Measurements from ENCODE around the gene PKD1L1.

The PKD1L1 gene

DNA sequence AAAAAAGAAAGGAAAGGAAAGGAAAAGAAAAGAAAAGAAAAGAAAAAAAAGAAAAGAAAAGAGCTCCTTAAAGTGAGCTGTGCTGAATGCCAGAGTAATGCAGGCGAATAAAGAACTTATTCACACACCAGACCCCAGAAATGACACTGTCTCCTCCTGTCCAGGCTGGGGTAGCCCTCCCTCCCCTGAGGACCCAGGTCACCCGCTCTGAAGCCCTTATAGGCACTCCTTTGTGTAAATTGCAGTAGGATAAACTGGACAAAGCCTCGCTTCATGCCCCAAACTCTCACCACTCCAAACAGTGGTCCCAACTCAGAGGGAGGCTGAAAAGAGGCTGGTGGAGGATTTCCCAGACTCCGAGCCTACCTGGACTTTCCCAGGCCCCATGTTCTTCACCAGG, 46.3 kb downstream of the PKD1L1 start:
- no peak for DNase-seq

DNA sequence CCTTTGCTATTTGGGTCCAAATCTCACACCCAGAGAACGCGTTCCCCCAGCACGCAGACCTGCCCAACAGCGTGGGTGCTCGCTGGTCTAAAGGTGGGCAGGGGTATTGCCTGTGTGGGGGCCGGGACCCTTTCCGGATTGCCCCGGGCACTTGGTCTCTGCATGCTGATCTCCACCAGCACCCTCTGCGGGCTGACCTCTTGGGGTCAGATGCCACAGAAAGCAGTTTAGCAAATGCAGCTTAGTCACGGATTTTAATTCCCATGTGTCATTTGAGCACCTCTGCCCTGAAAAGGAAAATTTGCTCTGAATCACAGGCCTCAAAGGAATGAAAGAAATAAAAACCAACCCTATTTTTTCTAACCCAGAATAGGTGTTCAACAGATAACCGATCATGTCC, 46.7 kb downstream of the PKD1L1 start:
- no peak for DNase-seq

DNA sequence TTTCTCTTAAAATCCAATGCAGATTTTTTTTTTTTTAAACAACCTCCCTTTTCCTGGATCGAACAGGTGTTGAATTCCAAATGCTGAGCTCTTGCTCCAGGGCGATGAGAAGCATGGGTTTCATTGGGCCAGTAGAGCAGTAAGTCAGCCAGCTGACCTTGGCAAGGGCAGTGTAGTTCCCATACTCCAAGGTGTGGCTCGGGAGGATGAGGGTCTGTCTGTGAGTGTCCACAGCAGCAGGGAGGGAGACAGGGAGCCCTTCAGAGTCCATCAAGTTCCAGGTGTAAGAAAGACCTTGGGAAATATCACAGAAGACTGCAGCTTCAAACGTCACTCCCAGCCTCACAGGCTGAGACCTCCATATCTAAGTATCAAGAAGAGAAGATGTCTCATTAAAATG, 50.4 kb downstream of the PKD1L1 start:
- DNase-seq = no peak

DNA sequence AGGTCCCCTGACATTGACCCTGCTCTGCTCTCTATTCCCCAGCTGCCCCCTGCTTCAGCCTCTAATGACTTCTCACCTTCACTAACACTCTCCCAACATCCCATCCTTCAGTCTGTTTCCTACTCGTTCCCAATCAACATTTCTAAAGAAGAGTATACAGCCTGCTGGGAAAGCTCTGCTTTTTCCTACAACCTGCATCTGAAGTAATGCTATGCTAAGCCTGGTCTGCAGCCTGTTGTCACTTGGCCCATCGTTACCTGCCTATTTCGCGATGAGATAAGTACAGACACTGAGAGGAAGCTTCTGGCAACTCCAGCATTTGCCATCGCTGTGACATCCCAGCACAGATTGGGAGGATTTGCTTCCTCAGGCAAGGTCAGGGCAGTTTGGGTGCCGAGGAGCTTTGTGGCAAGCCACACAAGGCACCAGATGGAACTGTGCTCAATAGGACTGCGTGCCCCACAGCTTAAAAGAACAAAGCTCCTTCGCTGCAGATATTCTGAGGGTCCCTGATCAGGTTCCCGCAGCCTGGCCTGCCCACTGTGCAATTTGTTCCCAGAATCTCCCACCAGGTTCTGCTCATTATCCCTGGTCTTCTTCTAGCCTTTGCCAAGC, 51.4 kb downstream of the PKD1L1 start:
- no peak for DNase-seq

DNA sequence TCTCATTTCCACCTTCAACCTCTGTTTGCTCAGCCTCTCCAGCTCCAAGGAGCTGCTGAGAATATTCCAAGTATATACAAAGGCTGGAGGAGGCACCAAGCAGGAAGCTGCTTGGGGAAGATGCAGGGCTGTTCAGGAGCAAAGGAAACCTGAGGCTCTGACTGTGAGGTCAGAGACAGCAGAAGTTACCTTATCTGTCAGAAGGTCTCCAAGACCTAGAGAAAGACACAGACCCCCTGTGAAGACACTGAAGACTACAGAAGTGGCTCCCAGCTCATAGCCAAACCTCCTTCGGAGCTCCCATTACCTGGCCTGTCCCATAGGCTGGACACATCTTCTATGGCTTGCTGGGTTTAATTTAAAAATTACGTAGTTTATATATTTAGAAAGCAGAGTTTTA, 53.2 kb downstream of the PKD1L1 start:
- no peak for DNase-seq

DNA sequence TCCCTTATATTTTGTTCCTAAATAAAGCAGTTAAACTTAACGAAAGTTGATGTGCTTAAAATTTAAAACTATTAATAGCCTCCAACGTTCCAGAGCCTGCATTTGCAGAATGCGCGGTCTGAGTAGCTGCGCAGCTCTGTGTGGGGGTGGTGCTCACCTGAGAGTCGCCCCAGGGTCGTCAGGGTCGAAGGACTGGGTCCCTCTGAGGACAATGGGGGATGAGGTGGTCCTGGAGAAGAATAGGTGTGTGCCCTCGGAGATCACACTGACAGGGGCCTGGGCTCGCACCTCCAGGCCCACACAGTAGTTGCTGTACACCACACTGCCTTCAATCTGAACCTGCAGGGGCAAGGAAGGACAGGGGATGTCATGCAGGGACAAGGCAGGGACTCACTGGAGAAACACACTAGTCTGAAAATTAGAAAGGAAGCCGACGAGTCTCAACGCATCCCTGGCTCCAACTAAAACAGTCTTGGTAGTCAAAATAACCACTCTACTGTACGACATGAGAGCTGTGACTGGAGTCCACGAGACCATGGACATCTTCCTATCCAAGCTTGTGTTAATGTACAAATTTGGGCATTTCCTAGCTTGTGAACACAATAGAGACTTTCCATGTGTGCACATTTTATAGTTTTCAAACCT, 54.4 kb downstream of the PKD1L1 start:
- DNase-seq = no peak

DNA sequence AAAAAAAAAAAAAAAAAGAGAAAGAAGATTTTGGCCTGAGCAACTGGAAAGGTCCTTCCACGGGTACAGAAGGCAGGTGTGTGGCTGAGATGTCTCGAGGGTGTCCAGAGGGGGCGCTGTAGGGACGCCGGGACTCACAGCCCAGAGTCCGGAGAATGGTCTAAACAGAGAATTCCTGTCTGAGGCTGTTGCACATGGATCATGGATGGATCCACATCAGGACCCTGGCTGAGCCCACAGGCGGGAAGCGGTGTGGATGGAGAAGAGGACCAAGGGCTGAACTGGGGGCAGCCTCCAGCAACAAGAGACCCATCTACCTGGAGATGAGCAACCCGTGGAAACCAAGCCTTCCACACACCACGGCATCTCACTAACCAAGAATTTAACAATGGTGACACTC, 55.0 kb downstream of the PKD1L1 start:
- no peak for DNase-seq

DNA sequence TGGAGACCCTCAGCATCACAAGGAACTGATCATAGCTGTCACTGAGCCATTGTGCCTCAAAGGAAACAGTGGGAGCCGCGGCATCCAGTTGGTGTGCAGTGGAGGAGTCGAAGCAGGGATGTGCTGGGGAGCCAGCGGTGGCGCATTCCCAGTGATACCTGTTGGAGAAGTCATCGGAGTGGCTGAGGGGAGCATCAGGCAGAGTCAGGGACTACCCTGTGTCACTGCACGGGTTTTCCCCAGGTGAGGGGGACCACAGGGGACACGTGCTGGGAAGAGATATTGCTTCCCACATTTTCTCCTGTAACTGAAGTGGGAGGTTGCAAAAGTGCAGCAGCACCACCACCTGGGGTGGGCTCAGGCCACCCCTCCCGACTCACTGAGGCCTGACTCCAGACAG, 57.7 kb downstream of the PKD1L1 start:
- DNase-seq = no peak

DNA sequence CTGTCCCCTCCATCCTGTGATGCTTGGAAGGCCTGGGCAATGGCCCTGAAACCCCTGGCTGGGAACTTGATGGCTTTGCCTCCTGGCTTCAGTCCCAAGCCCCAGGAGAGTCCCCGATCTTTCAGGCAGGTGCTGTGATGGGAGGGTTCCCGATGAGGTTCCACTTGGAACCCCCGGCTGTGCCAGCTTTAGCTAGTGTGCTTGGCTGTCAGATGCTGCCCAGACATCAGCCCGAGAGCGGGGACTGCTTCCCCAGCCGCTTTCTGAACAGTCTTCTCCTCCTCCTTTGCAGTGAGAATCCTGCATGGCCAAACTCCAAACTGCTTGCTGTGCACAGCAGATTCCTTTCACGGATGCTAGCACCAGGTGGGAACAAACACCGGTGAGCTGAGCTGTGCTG, 58.1 kb downstream of the PKD1L1 start:
- no peak for DNase-seq

DNA sequence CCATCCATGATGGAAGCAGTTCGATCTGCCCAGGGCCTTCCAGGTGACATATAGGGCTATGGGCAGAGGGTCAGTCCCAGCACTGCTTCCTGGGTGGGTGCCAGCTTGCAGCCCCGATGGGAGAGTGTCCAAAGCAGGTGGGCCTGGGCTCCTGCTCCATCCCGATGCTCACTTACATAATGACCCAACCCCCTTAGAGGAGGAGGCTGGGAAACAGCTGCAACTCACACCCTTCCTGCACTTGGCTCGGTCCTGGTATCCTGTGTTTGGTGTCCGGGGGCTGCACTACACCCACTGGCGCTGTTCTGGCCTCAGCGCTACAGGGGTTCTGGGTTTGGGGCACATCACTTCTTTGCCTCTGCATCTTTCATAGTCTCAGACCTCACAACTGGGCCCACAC, 58.5 kb downstream of the PKD1L1 start:
- DNase-seq = no peak

DNA sequence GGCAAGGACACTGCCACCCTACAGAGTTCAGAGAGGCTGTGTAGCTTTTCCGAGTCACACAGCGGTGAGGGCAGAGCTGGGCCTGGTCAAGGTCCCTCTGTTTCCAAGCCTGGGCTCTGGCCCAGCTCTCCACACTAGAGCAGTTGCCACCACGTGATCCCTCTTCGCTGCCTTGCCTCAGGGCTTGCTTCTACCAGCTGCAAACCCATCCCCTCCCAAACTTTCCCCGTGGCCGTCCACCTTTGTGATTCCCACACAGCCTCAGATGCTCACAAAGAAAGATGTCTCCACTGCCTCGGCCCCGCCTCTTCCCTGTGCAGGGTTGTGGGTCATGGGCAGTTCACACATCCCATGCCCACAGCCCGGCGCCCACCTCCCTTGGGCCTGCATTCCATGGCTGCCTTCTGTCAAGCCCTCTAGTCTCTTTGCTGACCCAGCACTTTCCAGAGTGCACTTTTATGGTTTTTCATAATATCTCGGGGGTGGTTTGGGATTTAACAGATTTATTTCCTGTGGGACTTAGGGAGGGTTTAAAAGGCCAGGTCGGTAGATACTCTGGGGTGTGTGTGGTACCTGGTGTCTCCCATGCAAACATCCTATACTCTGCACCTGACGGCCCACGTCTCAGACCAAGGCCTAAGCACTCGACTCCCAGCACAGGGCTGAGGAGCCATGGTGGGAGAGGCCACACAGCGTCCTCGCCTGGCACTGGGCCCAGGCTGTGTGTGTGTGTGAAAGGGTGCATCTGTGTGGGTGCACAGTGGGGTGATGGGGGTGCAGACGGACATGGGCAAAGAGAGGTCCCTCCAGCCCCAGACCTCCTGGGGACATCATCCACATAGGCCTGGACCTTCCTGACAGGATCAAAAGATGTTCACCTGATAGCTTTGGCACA, 59.6 kb downstream of the PKD1L1 start:
- DNase-seq = no peak

DNA sequence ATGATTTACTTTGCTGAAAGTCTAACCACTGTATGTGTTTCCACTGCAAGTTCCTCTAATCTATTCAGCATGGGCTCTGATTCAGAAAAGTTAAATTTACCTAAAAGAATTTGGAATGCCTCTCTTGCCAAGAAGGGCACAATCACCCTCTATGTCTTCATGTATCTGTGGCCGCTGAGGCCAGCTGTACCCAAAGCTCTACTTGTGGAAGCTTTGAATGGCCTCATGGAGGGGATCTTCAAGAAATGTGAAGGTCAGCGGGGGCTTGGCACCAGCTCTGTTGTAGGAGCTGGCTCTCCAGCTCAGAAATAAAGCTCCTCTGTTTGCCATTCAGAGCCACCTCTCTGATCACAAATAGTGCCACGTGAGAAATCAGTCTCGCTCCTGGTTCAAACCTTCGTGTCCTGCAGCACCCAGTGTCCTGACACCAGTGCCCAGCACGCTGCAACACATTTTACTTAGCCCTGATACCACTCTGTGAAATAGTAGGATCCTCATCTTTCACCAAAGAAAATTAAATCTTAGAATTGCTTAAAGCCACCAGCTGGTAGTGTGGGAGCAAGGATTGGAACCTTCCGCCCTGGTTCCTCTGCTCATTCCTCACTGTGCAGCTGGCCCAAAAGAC, 61.1 kb downstream of the PKD1L1 start:
- DNase-seq = no peak

DNA sequence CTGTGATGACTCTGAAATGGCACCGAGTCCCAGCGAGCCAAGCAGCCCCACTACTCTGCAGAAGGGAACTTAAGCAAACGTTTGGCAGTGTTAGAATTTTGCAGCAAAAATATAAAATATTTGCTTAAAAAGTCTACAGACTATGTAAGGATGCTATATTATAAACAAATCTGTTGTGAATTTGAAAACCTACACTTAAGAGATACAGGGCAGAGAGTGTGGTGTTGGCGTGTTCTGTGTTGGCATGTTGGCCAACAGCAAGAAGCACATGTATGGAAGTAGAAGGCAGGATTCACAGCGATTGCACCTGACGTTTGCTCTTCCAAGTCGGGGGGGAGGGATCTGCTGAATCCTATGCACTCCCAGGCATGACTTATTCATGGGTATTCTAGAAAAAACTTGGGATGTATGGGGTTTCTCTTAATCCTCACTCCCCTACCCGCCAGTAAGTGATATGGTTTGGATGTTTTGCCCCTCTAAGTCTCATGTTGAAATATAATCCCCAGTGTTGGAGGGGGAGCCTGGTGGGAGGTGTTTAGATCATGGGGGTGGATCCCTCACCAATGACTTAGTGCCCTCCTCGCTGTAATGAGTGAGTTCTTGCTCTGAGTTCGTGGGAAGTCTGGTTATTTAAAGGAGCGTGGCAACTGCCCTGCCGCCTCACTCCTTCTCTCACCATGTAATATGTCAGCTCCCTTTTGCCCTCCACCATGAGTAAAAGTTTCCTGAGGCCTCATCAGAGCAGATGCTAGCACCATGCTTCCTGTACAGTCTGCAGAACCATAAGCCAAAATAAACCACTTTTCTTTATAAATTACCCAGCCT, 62.1 kb downstream of the PKD1L1 start:
- no peak for DNase-seq

DNA sequence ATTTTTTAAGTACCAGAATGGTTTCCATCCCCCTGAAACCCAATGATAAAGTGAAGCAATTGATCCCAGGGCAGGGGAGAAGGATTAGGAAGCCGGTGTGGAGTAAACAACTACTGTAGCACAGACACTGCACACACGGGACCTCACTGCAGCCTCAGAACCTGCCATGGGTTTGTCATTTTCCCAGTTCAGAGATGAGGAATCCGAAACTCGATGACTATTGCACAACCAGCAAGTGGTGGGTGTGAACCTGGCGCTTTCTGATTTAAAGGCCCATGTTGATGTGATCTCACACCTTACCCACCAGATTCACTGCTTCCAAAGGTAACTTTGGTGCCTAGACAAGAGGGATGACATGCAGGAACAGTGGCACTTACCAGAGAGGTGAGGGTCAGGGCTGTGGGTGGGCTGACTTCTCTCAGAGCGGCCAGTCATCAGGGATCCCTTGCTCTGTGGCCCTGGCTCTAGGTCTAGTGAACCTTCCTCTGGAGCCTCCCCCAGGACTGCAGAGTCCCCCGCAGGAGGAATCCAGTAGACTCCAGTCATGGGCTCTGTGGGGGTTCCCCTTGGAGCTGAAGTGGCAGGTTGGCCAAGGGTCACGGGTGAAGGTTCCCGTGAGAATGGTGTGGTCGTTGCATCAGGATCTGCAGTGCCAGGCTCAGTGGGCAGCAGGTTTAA, 62.8 kb downstream of the PKD1L1 start:
- DNase-seq = no peak

DNA sequence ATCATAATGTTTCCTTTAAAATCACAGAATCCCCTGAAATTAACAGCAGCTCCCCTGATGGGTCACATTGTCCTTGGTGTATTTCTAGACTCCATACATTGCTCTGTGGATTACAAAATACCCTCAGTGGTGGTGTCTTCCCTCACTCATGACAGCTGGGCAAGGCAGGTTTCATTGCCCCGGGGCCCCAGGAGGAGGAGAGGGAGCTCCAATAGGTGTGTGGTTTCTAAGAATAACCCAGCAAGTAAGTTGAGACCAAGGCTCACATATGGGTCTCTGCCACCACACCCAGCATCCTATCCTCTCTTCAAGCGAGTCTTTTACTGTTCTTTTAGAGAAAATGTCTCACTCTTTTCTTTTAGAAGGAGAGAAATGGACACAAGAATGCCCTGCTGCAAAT, 63.6 kb downstream of the PKD1L1 start:
- DNase-seq = no peak

DNA sequence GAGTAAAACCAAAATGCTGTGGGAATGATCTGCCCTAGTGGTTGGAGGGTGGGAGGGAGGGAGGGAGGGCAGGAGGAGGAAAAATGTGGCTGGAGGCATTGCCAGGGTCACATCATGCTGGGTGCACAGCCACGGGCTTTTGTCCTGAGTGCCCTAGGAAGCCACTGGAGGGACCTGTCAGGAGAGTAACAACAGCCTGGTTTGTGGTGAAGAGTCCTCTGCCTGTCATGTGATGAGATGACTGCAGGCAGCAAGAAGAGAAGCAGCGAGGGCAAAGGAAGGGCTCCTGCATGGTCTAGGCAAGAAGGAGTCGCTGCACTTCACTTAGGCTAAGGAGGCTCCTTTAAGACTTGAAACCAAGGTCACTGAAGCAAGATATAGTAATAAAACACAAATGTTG, 65.6 kb downstream of the PKD1L1 start:
- DNase-seq = no peak

DNA sequence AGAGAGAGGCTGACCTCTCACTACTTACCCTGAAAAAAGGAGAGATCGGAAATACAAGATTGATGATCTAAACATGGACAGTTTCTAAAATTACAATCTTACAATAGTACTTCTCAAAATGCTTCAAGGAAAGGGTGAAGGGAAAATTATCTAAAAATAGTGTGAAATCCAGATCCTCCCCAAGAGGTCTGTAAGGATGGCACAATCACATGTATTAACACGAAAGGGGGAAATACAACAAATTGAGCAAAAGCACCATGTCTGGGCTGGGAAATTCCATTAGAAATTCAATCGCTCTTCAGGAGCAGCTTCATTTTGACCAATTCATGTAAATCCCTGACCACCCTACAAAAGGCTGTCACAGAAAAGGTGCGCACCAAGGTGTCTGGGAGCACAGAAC, 67.0 kb downstream of the PKD1L1 start:
- no peak for DNase-seq

DNA sequence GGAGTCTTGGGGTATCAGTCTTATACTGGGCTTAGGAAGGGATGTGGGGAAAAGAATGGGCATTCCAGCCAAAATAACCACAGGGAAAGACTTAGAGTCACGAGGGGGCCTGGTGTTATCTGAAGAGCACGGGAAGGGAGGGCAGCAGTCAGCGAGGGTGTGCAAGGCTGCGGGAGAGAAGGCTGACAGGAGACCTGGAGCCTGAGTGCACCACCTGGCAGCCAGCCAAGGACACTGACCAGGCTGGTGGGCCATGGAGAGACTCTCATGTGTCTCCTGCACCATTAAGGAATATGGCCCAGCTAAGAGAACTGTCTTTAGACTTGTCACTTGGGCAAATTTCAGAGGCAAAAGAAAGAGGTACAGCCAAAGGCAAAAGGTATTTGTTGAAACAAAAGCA, 69.6 kb downstream of the PKD1L1 start:
- DNase-seq = no peak

DNA sequence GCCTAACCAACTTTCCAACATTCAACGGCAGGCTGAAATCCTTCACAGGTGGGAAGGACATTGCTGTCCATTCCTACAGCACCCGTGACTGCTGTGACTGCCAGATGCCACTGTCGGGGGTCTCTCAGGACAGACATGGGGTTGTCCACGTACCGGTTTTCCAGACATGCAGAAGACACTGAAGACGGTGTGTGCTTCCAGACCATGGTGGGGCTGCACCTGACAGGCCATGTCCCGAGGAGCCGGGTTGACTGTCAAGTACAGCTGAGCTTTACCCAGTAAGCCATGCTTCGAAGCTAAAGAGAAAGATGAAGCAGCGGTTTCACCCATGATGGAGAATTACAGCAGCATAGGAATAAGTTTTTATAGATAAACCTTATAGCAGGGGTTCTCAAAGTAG, 70.9 kb downstream of the PKD1L1 start:
- no peak for DNase-seq

DNA sequence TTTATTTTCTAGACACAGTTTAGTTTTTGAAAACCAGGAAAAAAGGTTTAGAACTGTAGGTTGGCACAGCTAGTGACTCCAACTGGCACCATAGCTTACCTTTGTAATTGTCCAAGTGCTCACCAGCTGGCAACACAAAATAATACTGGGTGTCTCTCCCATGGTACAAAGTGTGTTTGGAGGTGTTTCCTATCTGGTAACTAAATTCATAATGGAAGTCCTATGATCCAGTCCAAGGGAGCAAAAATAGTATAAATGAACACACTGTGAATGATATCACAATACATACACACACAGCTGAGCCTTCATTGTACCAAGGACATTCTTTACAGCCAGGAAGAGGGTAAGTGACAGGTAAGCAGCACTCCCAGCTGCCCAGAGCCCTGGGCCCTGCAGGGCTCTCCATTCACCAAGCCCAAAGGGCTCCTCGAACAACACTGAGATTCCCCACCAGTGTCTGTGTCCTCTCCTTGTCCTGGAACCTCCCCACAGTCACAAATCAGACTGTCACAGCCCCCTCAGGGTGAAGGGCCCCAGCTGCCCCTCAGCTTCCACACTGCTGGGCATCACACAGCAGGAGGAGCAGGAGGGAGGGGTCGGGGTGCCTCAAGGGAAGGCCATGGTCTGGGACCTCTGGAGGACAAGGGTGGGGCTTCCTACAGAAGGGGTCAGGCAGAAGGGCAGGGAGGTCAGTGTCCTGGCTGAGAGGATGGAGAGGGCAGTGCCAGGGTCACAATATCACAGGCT, 72.1 kb downstream of the PKD1L1 start:
- no peak for DNase-seq

DNA sequence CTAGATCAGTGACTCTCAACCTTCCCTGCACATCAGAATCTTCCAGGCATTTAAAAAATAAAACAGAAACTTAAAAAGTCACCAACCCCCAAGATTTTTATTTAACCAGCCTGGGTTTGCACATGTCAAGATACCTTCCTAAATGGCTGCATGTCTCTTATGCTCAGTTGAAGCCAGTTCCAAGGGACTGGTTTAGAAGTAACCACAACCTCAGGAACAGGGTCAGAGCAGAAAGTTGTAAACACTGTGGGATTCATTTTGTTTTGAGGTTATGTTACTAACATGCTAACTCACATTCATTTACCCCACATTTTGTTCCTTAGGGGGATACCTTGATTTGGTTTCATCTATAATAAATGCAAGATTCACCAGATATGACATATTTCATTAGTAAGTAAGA, 72.9 kb downstream of the PKD1L1 start:
- no peak for DNase-seq

DNA sequence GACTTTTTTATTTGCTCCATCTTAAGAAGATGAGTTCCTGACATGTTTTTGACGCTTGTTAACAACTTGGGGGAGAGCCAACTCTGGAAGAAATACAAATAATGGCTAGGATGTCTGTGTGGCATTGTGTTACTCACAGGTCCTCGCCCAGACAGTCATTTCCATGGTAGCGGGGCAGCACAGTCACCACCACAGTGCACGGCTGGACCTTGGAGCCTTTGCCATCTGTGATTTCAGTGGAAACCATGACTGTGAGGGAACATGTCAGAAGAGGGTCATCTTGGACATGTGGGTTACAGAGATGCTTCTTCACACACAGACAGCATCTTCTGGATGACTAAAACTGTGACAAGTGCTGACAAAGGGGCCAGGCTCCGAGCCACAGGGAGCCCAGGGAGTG, 74.5 kb downstream of the PKD1L1 start:
- DNase-seq = no peak
